ENCODE data around the gene CDSN. TPM values are rescaled to one million over a fixed set of nuclear protein-coding genes. Genes with fewer than 3 reads are reported as not detected.

CDSN gene
- total and polyA plus RNA-seq, 2 donors (not counting 3 experiments of a cell fraction or from before 2014, with no cell fraction given), result not detected

GRCh38 chr6:31090973-31091364, 29.3 kb downstream of the CDSN start:
- Histone ChIP-seq H3K9me3 (replicated peaks; ENCODE audit: control insufficient read depth, insufficient read depth, low read length) (no peaks in the 10 kb centered on the region), H3K9ac (replicated peaks; ENCODE audit: extremely low read depth, insufficient read depth, low read length) (no peak overlapping the region), H3K4me2 (ENCODE audit: insufficient read depth, low read length) (no peak overlapping the region), H3K9me1 (replicated peaks; ENCODE audit: control insufficient read depth, extremely low read depth, insufficient read depth, low read length) (no peaks in the 10 kb centered on the region), H3K4me3 (replicated peaks in 1 of 3; ENCODE audit: insufficient read depth in 1 of 3, low read depth in 1 of 3, low read length in 3 of 3) (no peak overlapping the region), H2AFZ (ENCODE audit: low read depth, low read length) (no peak overlapping the region), H3K79me2 (ENCODE audit: control insufficient read depth, insufficient read depth, low read length) (no peaks in the 10 kb centered on the region), H3K36me3 (ENCODE audit: control insufficient read depth in 2 of 2, extremely low read depth in 1 of 2, insufficient read depth in 2 of 2, low read length in 2 of 2) (no peaks in the 10 kb centered on the region), H4K20me1 (replicated peaks; ENCODE audit: control insufficient read depth, extremely low read depth, insufficient read depth, low read length) (no peaks in the 10 kb centered on the region), H3K27ac (ENCODE audit: insufficient read depth, low read depth, low read length) (no peak overlapping the region), H3K4me1 (ENCODE audit: control insufficient read depth, extremely low read depth, insufficient read depth, low read length) (peaks cover 39% of the 10 kb centered on the region), H3K27me3 (ENCODE audit: control insufficient read depth in 2 of 2, insufficient read depth in 2 of 2, low read length in 2 of 2) (no peaks in the 10 kb centered on the region)
- FAIRE-seq, result no peak
- TF ChIP-seq POLR2AphosphoS5 (IDR thresholded peaks at IDR 0.05; ENCODE audit: insufficient read depth, low read depth, low read length), result no peak
- ChIA-PET CTCF (interaction anchor here (0.9 to 6.3 kb wide), 3 partner anchors 11 to 36 kb away, joined by 3 to 45 read pairs (median 24); partner anchors contain the start of gene PSORS1C1), POLR2A (no interaction called here)
- intact Hi-C loops (cut with micrococcal nuclease) (no loop called here), dilution Hi-C loops (cut with MboI; ENCODE audit: extremely low pct_ligation_motif_present, low sequenced_read_pairs) (no loop called here)
- no peak for DNase-seq (ENCODE audit: low read depth, low spot score)
- no TSS peak for BruUV-seq (replicated peaks)

GRCh38 chr6:31090275-31090972, 29.8 kb downstream of the CDSN start:
- Histone ChIP-seq H4K20me1 (replicated peaks; ENCODE audit: control insufficient read depth, extremely low read depth, insufficient read depth, low read length) (no peaks in the 10 kb centered on the region), H3K9me1 (replicated peaks; ENCODE audit: control insufficient read depth, extremely low read depth, insufficient read depth, low read length) (no peaks in the 10 kb centered on the region), H3K4me2 (ENCODE audit: insufficient read depth, low read length) (no peak overlapping the region), H3K79me2 (ENCODE audit: control insufficient read depth, insufficient read depth, low read length) (no peaks in the 10 kb centered on the region), H3K4me3 (replicated peaks in 1 of 3; ENCODE audit: insufficient read depth in 1 of 3, low read depth in 1 of 3, low read length in 3 of 3) (no peak overlapping the region), H3K27ac (ENCODE audit: insufficient read depth, low read depth, low read length) (no peak overlapping the region), H3K4me1 (ENCODE audit: control insufficient read depth, extremely low read depth, insufficient read depth, low read length) (peaks cover 38% of the 10 kb centered on the region), H3K27me3 (ENCODE audit: control insufficient read depth in 2 of 2, insufficient read depth in 2 of 2, low read length in 2 of 2) (no peaks in the 10 kb centered on the region), H3K9me3 (replicated peaks; ENCODE audit: control insufficient read depth, insufficient read depth, low read length) (no peaks in the 10 kb centered on the region), H3K9ac (replicated peaks; ENCODE audit: extremely low read depth, insufficient read depth, low read length) (no peak overlapping the region), H2AFZ (ENCODE audit: low read depth, low read length) (no peak overlapping the region), H3K36me3 (ENCODE audit: control insufficient read depth in 2 of 2, extremely low read depth in 1 of 2, insufficient read depth in 2 of 2, low read length in 2 of 2) (no peaks in the 10 kb centered on the region)
- intact Hi-C loops (cut with micrococcal nuclease), result no loop called here
- DNase-seq (ENCODE audit: low read depth, low spot score) (no peak), FAIRE-seq (no peak)
- BruUV-seq (replicated peaks), result no TSS peak
- dilution Hi-C loops (cut with MboI; ENCODE audit: extremely low pct_ligation_motif_present, low sequenced_read_pairs), result no loop called here
- POLR2A ChIA-PET, result no interaction called here
- CTCF ChIA-PET, result interaction anchor here (0.9 to 6.3 kb wide), 4 partner anchors 11 to 360 kb away, joined by 3 to 24 read pairs (median 5); no protein-coding TSS in a partner anchor
- TF ChIP-seq MAX (IDR thresholded peaks at IDR 0.05; ENCODE audit: insufficient read depth, insufficient read length) (no peak), JUN (IDR thresholded peaks at IDR 0.05; ENCODE audit: borderline replicate concordance, insufficient read depth, insufficient read length, low read depth) (no peak), POLR2A (IDR thresholded peaks at IDR 0.05; ENCODE audit: low read depth, low read length) (no peak), FOS (IDR thresholded peaks at IDR 0.05; ENCODE audit: borderline replicate concordance, insufficient read depth, low read length) (no peak), GATA2 (IDR thresholded peaks at IDR 0.05; ENCODE audit: insufficient read depth, insufficient read length, low read depth, low read length) (no peak), POLR2AphosphoS5 (IDR thresholded peaks at IDR 0.05; ENCODE audit: insufficient read depth, low read depth, low read length) (no peak), CTCF (IDR thresholded peaks at IDR 0.05; ENCODE audit: extremely low read depth in 1 of 2, insufficient read depth in 1 of 2, low read depth in 1 of 2, low read length in 2 of 2) (no peak), EZH2 (IDR thresholded peaks at IDR 0.05; ENCODE audit: borderline replicate concordance, low read depth, low read length, severe bottlenecking) (no peak), MYC (IDR thresholded peaks at IDR 0.05; ENCODE audit: low read depth, low read length) (no peak)
